Mucosa of gallbladder (tissue), 1 donor: ENCODE data around the gene PHLDA3. TPM values are rescaled to one million over a fixed set of nuclear protein-coding genes. Genes with fewer than 3 reads are reported as not detected.
A peak's percentile ranks its signal among the peaks of the same experiment; 100 is the strongest.
"Not testable (repeated sequence)": the region's sequence is repeated elsewhere in the genome, so short reads cannot be mapped to it uniquely, and the experiment has no call there.

ENCODE experiments used
- DNase-seq: peaks from one replicate; pipeline ENCODE4 v3.0.0-alpha.2; 2020; ENCODE audit warnings: low spot score
- total RNA-seq: library from RNA; stranded (reverse); gene quantifications from one replicate; pipeline ENCODE4 v1.2.1, GENCODE V29; 2021
- donor health status: DM: no; HTN: no; CAD: no.

The PHLDA3 gene
- total RNA-seq, 1 donor from 2014 or later = 39.4 TPM

DNA sequence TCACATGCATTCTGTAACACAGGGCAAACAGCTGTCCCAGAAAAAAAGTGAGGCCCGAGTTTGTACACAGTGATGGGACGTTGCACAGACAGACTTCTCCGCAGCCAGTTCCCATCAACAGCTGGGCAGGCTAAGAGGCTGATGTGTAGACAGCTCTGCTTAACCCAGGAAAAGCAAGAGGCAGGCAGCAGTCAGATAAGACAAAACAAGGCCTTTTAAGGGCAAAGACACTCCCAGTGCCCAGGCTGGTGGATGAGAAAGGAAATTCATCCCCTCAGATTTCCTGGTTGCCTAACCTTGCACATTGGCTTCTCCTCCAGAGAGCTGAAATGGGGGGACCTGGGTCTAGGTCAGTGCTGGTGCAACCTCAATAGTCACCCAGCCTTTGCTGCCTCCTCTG, 17.2 kb upstream of the PHLDA3 start:
- DNase-seq = no peak

DNA sequence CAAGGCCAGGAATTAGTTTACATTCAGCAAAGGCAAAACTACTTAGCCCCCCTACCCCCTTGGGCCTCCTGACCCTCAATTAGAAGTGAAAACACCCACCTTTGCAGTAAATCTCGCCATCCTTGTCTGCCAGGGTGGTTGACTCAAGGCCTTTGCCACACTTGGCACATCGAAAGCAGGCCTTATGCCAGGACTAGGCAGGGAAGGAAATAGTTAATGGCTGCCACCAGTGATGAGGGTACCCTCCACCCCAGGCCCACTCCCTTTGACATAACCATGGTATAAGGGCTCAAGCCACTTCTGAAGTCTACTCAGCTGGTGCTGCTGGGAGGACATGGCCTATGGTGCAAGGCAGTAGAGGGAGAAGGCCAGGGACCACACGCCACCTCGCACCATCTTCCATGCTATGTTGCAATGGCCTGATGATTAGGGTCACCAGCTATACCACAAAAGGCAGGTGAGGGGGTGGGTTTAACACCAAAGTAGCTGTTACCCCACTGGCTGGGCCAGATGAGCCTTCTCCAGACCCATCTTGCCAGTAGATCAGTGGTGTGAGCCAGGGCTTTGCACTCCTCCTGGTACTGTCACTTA, 16.3 kb upstream of the PHLDA3 start:
- DNase-seq = no peak

DNA sequence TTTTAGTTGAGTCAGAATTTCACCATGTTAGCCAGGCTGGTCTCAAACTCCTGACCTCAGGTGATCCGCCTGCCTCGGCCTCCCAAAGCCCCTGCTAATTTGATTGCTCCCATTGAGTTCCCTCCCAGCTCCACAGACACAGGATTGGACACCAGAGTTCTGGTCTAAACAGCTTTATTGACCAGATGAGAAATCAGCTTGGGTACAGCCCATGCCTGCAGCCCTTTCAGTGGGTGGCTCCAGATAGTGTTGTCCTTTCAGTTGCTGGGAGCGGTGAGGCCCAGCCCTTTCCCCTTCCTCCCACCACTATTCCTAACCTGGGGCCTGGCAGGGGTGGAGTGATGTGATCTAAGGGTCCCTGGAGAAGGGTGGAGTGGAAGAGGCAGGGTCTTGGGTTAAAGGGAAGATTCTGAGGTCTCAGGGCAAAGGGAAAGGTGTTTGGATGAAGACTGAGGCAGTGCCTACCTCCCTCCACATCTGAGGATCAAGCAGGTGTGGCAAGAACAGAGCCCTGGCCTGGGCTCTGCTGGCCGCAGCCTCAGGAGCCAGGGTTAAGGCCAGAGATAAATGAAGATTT, 14.5 kb upstream of the PHLDA3 start:
- no peak for DNase-seq

DNA sequence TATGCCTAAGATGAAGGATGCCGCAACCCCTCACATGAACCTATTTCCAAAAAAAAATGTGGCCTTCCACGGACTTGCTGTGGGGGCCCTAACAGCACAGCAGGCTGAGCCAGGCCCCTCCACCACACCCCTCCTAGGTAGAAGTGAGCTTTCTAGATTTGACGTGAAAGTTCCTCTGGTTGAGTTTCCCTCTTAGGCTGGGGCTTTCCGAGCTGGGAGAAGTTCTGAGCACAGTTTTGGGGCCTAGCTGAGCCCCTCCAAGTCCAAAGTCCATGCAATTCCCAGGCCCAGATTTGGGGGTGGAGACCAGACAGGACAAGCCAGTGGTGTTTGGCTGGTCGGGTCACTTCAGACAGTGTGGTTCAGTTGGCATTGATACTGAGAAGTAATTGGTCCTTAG, 13.8 kb upstream of the PHLDA3 start:
- no peak for DNase-seq

DNA sequence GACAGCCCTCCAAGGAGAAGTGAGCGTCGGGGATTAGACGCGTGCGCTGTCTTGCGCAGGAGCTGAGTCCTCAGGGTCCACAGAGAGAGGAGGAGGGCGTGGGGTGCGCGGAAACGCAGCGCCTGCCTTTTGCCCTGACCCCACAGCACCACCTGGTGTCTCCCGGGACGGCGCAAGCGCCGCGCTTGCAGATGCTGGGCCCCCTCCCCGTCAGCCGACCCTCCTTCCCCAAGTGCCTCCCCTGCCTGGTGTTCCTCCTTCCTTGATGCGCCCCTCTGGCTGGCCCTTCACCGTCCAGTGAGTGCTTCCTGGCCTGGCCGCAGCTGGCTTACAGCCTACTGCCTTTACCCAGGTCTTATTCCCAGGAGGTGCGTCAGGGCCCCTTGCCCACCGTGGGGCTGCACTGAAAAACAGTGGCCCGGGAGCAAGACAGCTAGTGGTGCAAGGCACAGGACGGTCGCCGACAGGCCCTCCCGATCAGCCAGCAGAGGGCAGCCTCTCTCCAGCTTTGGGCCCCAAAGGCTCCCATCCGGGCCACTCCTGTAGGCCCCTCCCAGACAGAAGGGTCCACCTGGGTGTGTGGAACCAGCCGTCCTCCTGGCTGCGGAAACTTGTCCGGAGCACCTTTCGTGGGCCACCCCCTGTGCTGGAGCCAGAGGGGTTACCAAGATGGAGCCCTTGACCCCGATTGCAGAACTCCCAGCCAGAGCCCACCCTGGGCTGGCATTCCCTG, 12.9 kb upstream of the PHLDA3 start:
- peak; percentile 88 for DNase-seq

DNA sequence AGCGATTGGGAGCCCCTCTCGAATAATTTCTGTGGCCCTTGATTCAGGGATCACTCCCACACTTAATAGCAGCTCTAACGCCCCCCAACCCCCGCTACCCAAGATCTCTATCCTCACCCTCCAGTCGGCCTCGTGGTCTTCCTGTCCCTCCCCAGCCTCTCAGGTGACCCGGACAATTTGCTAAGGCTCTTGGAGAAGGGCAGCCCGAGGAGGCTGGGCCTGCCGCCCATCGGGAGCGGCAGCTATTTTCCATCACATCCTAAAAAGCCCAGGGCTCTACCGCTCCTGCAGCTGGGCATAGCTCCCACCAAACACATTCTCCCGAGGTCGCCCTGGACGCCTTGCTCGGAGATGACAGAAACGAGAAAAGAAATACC, 12.0 kb upstream of the PHLDA3 start:
- DNase-seq = no peak

DNA sequence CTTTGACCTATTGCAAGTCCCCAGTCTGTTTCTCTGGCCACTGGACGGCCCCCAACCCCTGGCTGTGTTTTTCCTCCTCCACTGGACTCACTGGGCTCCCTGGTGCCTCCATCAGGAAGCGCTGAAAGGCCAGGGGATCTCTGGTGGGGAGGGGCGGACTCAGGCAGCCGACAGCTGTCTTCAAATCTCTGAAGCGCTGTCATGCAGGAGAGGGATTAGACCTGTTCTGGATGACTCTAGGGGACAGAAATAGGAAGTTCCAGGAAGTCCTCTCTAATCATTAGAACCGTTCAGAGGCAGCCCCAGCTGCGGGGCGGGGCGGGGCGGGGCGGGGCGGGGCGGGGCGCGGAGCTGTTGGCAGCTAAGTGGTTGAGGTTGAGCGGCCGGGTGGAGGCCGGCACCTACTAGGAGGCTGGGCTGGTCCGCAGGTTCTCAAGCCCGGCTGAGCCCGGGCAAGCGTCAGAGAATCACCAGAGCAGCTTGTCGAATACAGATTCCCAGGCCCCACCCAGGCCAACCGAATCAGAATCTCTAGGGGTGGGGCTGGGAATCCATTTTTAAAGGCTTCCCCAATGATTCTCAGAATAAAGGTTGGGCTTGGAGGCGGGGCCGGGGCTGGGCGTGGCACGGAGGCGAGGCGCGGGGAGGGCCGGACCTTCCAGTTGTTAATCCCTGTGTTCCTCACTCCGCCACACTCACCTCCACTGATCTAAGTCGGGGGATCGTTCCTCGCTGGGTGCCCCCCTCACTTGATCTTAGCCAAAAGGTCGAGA, 11.4 kb upstream of the PHLDA3 start:
- DNase-seq = peak; percentile 85

DNA sequence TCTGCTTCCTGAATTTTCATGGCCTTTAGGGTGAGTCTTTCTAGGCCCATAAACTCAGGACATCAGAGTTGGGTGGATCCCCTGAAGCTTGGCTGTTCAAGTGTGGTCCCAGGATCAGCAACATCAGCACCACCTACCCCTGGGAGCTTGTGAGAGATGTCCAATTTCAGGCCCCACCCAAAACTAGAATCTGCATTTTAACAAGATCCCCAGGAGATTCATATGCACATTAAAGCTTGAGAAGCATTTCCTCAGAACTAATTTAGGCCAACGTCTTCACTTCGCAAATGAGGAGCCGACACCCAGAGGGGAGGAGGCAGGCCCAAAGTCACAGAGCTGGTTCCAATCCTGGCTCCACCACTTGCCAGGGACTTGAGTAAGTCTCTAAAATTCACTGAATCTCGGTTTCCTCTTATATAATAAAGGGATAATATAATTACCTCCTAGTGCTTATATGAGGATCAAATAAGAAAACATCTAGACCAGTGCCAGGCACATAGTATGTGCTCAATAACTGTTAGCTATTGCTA, 10.3 kb upstream of the PHLDA3 start:
- no peak for DNase-seq

DNA sequence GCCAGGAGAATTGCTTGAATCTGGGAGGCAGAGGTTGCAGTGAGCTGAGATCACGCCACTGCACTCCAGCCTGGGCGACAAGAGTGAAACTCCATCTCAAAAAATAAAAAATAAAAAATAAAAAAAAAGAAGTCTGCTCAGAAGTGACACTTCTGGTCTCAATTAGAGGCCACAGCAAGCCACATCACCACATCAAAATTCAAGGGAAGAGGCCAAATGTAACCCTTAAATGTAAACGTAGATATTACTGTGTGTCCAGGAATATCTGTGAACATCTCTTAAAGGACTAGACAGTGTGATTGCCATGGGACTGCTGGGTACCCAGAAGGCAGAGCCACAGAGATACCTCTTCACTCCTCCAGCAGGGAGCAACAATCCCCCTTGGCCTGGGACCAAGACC, 9.7 kb upstream of the PHLDA3 start:
- DNase-seq = not testable (repeated sequence)

DNA sequence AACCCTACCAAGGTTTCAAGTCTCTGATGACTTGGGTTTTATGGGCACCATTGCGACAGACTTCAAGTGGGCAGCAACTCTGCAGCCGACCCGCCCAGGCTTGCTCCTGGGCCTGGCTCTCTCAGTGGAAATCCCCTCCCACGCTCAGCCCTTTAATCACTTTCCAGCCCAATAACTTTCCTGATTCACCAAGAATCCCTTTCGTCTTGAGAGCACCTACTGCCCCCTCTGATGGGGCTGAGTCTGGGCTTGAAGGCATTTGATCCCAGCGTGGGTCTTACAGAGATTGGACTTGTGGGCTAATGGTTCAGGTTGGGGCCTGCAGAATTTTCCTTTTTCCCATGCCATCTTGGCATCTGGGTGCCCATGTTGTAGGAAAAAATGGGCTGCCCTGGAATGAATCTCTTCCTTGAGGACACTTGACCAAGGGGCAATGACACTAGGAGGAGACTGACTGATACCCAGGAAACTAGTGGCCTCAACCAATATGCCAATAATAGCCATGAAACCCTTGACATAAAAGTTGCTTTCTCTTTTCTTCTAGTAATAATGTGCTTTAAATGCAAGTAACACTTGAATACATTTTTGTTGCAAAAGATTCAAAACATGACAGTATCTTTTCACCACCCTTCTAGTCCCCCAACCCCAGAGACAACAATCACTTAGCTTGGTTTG, 7.8 kb upstream of the PHLDA3 start:
- DNase-seq = no peak

DNA sequence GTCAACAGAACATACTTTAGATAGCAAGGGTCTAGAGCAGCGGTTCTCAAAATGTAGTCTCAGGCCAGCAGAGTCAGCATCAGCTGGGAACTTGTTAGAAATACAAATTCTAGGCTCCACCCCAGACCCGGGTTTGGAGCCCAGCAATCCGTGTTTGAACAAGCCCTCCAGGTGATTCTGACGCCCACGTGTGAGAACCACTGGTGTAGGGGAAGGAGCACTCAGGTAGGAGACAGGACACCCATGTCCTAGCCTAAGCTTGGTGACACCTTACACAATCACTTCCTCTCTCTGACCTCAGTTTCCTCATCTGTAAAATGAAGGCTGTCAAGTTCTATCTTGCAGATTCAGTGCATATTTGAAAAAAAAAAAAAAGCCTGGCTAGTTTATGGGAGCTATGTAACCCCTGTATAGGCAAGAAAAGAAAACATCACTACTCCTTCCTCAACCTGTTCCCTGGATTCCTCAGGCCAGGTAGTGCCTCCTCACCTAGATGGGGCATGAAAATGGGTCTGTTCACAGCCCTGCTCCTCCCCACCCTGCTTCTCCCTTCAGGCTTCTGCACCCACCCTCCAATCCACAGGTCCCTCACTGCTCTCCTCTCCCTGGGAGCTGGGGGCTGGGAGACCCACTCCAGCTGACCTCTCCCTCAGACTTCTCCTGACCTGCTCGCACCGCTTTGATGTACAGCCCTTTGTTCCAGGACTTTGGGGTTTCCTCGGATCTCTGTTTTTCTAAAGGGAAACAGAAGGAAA, 7.1 kb upstream of the PHLDA3 start:
- no peak for DNase-seq

DNA sequence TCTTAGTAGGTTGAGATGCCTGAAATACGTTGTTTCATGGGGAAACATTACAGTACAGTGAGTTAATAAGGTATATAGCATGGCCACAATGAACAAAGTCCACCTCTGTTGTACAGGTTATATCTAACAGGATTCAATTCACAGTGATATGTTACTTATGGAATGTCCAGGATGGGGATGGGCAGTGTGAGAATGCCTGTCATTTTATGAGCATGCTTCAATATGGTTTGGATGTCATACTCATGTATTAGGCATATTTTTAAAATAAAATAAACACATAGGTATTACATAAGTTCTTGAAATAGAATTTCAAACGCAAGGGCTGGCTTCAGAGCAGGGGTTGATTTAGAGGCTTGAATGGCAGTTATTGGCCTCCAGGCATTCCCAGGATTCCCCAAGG, 6.1 kb upstream of the PHLDA3 start:
- no peak for DNase-seq

DNA sequence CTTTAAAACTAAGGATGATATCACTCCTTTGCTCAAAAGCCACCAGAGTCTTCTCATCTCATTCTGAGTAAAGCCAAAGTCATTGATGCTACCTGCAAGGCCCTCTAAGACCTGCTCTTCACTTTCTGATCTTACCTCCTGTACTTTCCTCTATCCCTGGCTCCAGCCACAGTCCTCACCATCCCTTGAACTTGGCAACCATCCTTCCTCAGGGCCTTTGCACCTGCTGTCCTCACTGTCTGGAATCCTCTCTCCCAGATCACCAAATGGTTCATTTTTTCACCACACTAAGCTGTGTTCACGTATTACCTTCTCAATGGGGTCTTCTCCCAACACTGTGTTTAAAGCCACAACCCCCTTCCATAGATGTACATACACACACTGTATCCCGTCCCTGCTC, 4.3 kb upstream of the PHLDA3 start:
- no peak for DNase-seq

DNA sequence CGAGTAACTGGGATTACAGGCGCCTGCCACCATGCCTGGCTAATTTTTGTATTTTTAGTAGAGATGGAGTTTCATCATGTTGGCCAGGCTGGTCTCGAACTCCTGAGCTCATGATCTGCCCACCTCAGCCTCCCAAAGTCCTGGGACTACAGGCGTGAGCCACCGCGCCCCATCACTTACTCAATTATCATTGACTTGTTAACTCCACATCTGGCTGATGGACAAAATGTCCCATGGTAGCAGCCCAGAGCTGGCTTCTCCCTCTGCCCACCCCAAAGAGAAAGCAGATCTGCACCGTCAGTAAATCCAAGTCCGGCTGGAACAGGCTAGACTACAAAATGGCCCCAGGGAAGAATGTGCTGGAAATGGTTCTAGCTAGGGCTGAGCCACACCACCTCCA, 3.3 kb upstream of the PHLDA3 start:
- not testable (repeated sequence) for DNase-seq

DNA sequence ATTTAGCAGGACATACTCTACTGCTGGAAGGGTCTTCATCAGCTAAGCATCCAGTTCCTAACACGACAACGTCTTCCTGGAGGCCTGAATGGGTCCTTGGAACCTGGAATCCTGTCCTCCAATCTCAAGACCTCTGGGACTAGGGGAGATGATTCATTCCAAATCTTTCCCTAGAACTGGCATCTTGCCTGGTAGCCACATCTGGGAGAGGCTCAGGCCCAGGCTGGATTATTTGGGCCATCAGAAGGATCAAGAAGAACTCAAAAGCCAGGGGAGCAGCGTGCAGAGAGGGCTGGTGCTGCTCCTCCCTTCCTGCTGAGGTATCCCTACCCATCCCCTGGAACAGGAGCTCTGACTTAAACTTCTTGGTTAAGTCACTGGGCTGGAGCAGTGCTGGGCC, 2.8 kb upstream of the PHLDA3 start:
- no peak for DNase-seq

DNA sequence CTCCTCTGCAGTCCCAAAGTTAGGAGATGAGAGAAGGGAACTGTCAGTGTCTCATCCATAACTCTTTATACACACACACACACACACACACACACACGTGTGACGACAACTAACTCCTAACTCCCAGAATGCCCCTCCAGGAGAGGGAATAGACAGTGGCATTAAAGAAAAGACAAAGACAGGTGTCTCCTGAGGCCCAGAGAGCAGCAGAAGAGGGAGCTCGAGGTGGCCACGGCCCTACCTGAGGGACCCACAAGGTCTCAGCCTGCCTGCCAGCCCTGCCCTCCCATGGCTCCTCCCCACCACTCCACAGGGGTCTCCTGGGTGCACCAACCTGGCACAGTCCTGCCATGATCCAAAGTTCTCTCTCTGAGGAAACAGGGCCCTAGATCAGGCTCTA, 1.6 kb upstream of the PHLDA3 start:
- no peak for DNase-seq

DNA sequence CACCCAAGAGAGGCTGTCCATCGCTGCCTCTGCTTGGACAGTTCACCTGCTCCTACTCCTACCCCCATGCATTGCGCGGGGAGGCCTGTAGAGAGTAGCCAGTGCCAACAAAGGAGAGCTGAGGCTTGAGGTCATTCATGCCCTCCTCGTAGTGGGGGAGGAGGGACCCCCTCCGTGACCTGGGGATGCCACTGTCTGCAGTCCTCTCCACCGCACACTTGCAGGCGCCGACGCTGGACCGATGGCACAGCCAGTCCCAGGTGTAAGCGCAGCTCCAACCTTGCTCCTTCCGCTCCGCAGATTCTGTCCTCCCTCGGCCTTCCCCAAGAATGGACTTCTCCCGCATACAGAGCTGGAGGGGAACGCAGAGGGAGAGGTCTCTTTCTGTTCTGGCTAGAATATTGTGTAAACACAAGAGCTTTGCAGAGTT, 672 bp upstream of the PHLDA3 start:
- no peak for DNase-seq

DNA sequence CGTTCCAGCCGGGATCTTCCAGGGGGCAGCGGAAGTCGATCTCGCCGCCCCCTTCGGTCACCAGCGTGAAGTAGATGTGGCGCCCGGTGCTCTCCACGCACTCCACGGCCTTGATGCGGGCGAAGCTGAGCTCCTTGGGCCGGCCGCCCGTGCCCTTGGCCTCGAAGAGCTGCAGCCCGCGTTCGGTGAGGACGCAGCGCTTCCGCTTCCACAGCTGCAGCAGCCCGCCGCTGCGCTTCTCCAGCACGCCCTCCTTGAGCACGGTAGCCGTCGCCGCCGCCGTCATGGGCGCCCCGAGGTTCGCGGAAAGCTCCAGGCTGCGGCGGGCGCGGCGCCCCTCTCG, 516 bp downstream of the PHLDA3 start:
- no peak for DNase-seq

DNA sequence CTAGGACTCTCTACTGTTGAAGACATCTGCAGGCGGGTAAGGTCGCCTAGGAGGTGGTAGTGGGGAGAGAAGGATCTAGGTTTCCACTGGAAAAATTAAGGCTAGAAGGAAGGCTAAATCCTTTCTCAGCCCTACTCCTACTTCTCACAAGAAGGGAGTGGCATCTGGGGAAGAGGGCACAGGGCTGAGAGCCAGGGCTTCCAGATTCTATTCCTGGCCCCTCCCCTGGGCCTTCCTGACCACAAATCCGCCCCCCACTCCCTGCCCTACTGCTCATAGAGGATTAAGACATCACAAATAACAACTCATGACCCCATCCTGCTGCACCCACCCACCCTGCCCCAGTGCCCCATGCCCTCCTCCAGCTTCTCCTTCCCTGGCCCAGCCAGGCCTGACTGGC, 2.5 kb downstream of the PHLDA3 start:
- DNase-seq = no peak

DNA sequence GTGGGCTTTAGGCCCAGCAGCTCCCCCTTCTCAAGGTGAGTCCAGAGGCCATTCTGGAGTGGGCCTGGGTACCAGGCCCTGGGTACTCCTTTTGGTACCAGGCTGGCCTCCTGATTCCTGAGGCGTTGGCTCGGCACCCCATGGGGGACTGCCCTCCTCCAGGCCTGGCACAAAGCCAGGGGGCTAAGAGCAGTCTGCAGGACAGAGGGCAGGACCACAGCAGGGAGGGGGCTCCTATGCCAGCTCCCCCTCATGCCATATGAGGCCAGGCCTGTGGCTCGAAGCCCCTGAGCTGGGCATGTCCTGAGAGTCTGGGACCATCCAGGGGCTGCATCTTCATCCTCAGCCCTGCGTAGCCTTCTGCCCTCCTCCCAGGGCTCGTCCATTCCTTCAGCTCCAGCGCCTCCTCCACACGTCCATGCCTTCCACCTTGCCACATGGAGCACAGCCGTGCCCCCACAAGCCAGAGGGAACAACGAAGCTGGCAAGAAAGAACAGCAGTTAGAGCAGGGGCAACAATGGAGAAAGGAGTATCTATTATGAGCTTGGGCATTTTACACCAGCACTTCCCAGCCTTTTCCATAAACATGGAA, 3.2 kb downstream of the PHLDA3 start:
- no peak for DNase-seq

DNA sequence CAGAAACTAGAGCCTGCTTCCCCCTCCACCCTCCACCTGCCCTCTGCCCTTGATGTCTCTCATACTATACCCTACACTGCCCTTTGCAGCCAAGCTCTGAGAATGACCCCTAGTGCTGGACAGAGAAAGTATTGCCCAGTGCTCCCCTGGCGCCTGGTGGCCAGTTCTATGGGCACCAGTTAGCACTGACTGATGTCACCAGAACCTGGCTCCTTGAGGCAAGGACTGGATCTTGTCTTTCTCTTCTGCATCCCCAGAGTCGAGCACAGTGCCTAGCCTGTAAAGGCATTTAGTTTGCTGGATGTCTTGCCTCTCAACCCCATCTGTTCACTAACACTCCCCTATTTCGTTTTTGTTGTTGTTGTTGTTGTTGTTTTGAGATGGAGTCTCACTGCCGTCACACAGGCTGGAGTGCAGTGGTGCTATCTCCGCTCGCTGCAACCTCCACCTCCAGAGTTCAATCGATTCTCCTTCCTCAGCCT, 5.9 kb downstream of the PHLDA3 start:
- no peak for DNase-seq
